WI38 (cell line): ENCODE measurements around the gene CLDN12.

ENCODE experiments used
- H3K4me3 ChIP-seq: 2 replicates; pipeline ENCODE4 v1.5.1; 2011; ENCODE audit warnings: low read depth, mild to moderate bottlenecking, control low read depth, low read length
- CTCF ChIP-seq: IDR thresholded peaks from 2 replicates; pipeline ENCODE4 v1.5.1; 2012; ENCODE audit warnings: low read depth, mild to moderate bottlenecking, control low read depth, low read length

Gene CLDN12

GRCh38 chr7:90411510-90411909 lies 8.2 kb downstream of the CLDN12 start:
- no peak overlapping the region for H3K4me3 ChIP-seq
- TF ChIP-seq CTCF = no peak

GRCh38 chr7:90412458-90413184 lies 9.4 kb downstream of the CLDN12 start:
- TF ChIP-seq CTCF = no peak
- H3K4me3 ChIP-seq = no peak overlapping the region

DNA sequence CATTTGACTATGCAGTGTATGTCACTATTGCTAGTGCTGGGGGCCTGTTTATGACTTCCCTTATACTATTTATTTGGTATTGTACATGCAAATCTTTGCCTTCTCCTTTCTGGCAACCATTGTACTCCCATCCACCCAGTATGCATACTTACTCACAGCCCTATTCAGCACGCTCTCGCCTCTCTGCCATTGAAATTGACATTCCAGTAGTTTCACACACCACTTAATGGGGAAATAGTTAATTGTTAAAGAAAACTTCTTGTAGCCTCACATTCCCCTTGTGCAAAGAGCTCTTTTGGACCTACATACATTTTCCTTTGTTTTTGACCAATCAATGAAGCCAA lies 9.9 kb downstream of the CLDN12 start:
- TF ChIP-seq CTCF = no peak
- no peak overlapping the region for H3K4me3 ChIP-seq

DNA sequence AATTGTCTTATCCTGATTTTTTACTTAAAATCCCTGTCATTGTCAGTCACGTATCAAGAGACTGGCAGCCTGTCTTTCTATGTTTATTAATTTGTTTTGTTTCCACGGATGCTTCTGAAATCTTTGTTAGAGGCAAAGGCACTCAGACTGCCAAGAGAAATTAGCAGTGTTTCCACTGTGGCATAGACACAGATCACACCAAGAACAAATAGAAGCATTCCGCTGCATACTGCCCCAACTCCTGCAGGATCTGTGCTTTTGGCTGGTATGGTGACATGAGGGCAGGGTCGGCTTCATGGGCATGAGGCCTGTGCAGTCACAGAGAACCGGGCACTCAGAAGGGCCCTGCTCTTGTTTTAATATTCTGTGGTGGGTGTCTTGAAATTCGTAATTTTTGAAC lies 18.4 kb downstream of the CLDN12 start:
- H3K4me3 ChIP-seq = no peak overlapping the region
- TF ChIP-seq CTCF = no peak

- H3K4me3 ChIP-seq = no peak overlapping the region
- no peak for TF ChIP-seq CTCF
These were observed 21.5 kb downstream of the CLDN12 start for GRCh38 chr7:90424720-90425119.

GRCh38 chr7:90425376-90425775 lies 22.1 kb downstream of the CLDN12 start:
- no peak overlapping the region for H3K4me3 ChIP-seq
- no peak for TF ChIP-seq CTCF

GRCh38 chr7:90430614-90431460 lies 27.6 kb downstream of the CLDN12 start:
- H3K4me3 ChIP-seq = no peak overlapping the region
- no peak for TF ChIP-seq CTCF
